H9 (cell line): ENCODE data around the gene CPEB2. TPM values are rescaled to one million over a fixed set of nuclear protein-coding genes. Genes with fewer than 3 reads are reported as not detected.

Experiments used
- DNase-seq: peaks from one replicate; pipeline ENCODE4 v3.0.0-alpha.2; 2017
- H2AFZ ChIP-seq: one replicate; pipeline ENCODE4 v1.6.1; 2013; ENCODE audit warnings: mild to moderate bottlenecking, low read length, control low read depth, moderate library complexity
- H2AK5ac ChIP-seq: 2 replicates; pipeline ENCODE4 v1.6.1; 2013; ENCODE audit warnings: low read length, control low read depth, mixed read lengths; ENCODE audit not compliant: insufficient read length
- H2BK120ac ChIP-seq: one replicate; pipeline ENCODE4 v1.6.1; 2013; ENCODE audit warnings: low read depth, mild to moderate bottlenecking, low read length, control low read depth, inconsistent platforms; ENCODE audit not compliant: poor library complexity, severe bottlenecking
- H2BK12ac ChIP-seq: 2 replicates; pipeline ENCODE4 v1.6.1; 2013; ENCODE audit warnings: low read length, control low read depth, mixed read lengths, low read depth; ENCODE audit not compliant: insufficient read length
- H2BK15ac ChIP-seq: 2 replicates; pipeline ENCODE4 v1.6.1; 2013; ENCODE audit warnings: low read depth, low read length, control low read depth
- H2BK20ac ChIP-seq: one replicate; pipeline ENCODE4 v1.6.1; 2013; ENCODE audit warnings: low read depth, mild to moderate bottlenecking, low read length, control low read depth, inconsistent platforms; ENCODE audit not compliant: poor library complexity, severe bottlenecking
- H2BK5ac ChIP-seq: 2 replicates; pipeline ENCODE4 v1.6.1; 2013; ENCODE audit warnings: low read length, control low read depth, mixed read lengths; ENCODE audit not compliant: insufficient read length
- H3K14ac ChIP-seq: 2 replicates; pipeline ENCODE4 v1.6.1; 2013; ENCODE audit warnings: low read length, control low read depth; ENCODE audit not compliant: insufficient read depth
- H3K18ac ChIP-seq: 2 replicates; pipeline ENCODE4 v1.6.1; 2013; ENCODE audit warnings: low read depth, mild to moderate bottlenecking, mixed read lengths, low read length, control low read depth; ENCODE audit not compliant: insufficient read length
- H3K23ac ChIP-seq: 2 replicates; pipeline ENCODE4 v1.6.1; 2013; ENCODE audit warnings: low read length, control low read depth, mixed read lengths, low read depth; ENCODE audit not compliant: insufficient read length
- H3K23me2 ChIP-seq: 2 replicates; pipeline ENCODE4 v1.6.1; 2013; ENCODE audit warnings: low read depth, mild to moderate bottlenecking, mixed read lengths, low read length, control low read depth; ENCODE audit not compliant: insufficient read length, poor library complexity, severe bottlenecking
- H3K27ac ChIP-seq: 2 replicates; pipeline ENCODE4 v1.5.1; 2013; ENCODE audit warnings: low read length, control low read depth, mixed read lengths, low read depth; ENCODE audit not compliant: insufficient read length
- H3K27me3 ChIP-seq: 2 replicates; pipeline ENCODE4 v1.6.1; 2013; ENCODE audit warnings: low read length, control low read depth, inconsistent platforms; ENCODE audit not compliant: insufficient read depth
- H3K4ac ChIP-seq: 2 replicates; pipeline ENCODE4 v1.6.1; 2013; ENCODE audit warnings: low read depth, mild to moderate bottlenecking, control low read depth, inconsistent platforms, low read length, moderate library complexity
- H3K4me1 ChIP-seq: 2 replicates; pipeline ENCODE4 v1.6.1; 2013; ENCODE audit warnings: low read length, control low read depth, inconsistent platforms; ENCODE audit not compliant: insufficient read depth
- H3K4me2 ChIP-seq: 2 replicates; pipeline ENCODE4 v1.6.1; 2013; ENCODE audit warnings: low read length, control low read depth, mixed read lengths; ENCODE audit not compliant: insufficient read length, insufficient read depth
- H3K56ac ChIP-seq: 2 replicates; pipeline ENCODE4 v1.6.1; 2013; ENCODE audit warnings: low read depth, mild to moderate bottlenecking, mixed read lengths, low read length, control low read depth; ENCODE audit not compliant: insufficient read length
- H3K79me1 ChIP-seq: 2 replicates; pipeline ENCODE4 v1.6.1; 2013; ENCODE audit warnings: low read depth, mild to moderate bottlenecking, moderate library complexity, low read length, control low read depth, inconsistent platforms; ENCODE audit not compliant: insufficient read depth, poor library complexity, severe bottlenecking
- H3K79me2 ChIP-seq: 2 replicates; pipeline ENCODE4 v1.6.1; 2013; ENCODE audit warnings: low read length, control low read depth, inconsistent platforms; ENCODE audit not compliant: insufficient read depth
- H3K9ac ChIP-seq: 2 replicates; pipeline ENCODE4 v1.6.1; 2013; ENCODE audit warnings: low read length, control low read depth, mixed read lengths; ENCODE audit not compliant: insufficient read length; ENCODE audit errors: extremely low read depth
- H3K9me3 ChIP-seq: one replicate; pipeline ENCODE4 v1.6.1; 2013; ENCODE audit warnings: low read depth, low read length, inconsistent platforms; ENCODE audit not compliant: control insufficient read depth
- H3T11ph ChIP-seq: one replicate; pipeline ENCODE4 v1.6.1; 2013; ENCODE audit warnings: mild to moderate bottlenecking, low read length, control low read depth, inconsistent platforms
- H4K20me1 ChIP-seq: one replicate; pipeline ENCODE4 v1.6.1; 2013; ENCODE audit not compliant: control insufficient read depth, insufficient read length, insufficient read depth
- H4K5ac ChIP-seq: 2 replicates; pipeline ENCODE4 v1.6.1; 2013; ENCODE audit warnings: low read depth, mild to moderate bottlenecking, mixed read lengths, low read length, control low read depth; ENCODE audit not compliant: insufficient read length
- H4K8ac ChIP-seq: replicated peaks from 2 replicates; pipeline ENCODE4 v1.6.1; 2013; ENCODE audit warnings: low read length, control low read depth, mixed read lengths, low read depth; ENCODE audit not compliant: insufficient read length
- H4K91ac ChIP-seq: 2 replicates; pipeline ENCODE4 v1.6.1; 2013; ENCODE audit warnings: low read depth, mild to moderate bottlenecking, moderate library complexity, mixed read lengths, low read length, control low read depth; ENCODE audit not compliant: insufficient read length
- H3K27ac Mint-ChIP-seq, 3 experiments: 2 replicates in 2 of 3; 3 replicates in 1 of 3; pipeline ENCODE4 v1.8.0; 2020 to 2021; ENCODE audit warnings: mixed read lengths in 3 of 3, mild to moderate bottlenecking in 1 of 3, moderate library complexity in 1 of 3
- H3K27me3 Mint-ChIP-seq: 2 replicates; pipeline ENCODE4 v1.8.0; 2021; ENCODE audit warnings: low read depth, mild to moderate bottlenecking, moderate library complexity, mixed read lengths
- H3K36me3 Mint-ChIP-seq, 3 experiments: 2 replicates in 2 of 3; 3 replicates in 1 of 3; pipeline ENCODE4 v1.8.0; 2020 to 2021; ENCODE audit warnings: low read depth in 3 of 3, mixed read lengths in 3 of 3; ENCODE audit not compliant: insufficient read depth in 1 of 3
- H3K4me1 Mint-ChIP-seq, 2 experiments: 2 replicates each; pipeline ENCODE4 v1.8.0; 2020; ENCODE audit warnings: mixed read lengths in 2 of 2
- H3K4me3 Mint-ChIP-seq, 2 experiments: 2 replicates in 1 of 2; 3 replicates in 1 of 2; pipeline ENCODE4 v1.8.0; 2020 to 2021; ENCODE audit warnings: mild to moderate bottlenecking in 2 of 2, mixed read lengths in 2 of 2, moderate library complexity in 1 of 2
- H3K9me3 Mint-ChIP-seq, 2 experiments: 2 replicates in 1 of 2; 3 replicates in 1 of 2; pipeline ENCODE4 v1.8.0; 2020; ENCODE audit warnings: mild to moderate bottlenecking in 2 of 2, mixed read lengths in 2 of 2, moderate library complexity in 1 of 2
- CTCF ChIP-seq: fragments of 200-600 bp; sonication (generic); conservative IDR thresholded peaks from 3 replicates; pipeline ENCODE4 v1.8.0; 2021; ENCODE audit warnings: antibody characterized with exemption, mild to moderate bottlenecking
- WGBS: extraction: QIAGEN DNeasy Blood & Tissue Kit; methylation state at CpG from one replicate; pipeline ENCODE4 v1.1.7; 2013; ENCODE audit warnings: missing lambda C conversion rate, low lambda C conversion rate, mixed read lengths; ENCODE audit not compliant: insufficient read length; ENCODE audit errors: extremely low coverage; 5-methylcytosine and 5-hydroxymethylcytosine counted together
- total RNA-seq: library from RNA; stranded (reverse); gene quantifications from 2 replicates; pipeline ENCODE4 v1.2.1, GENCODE V29; 2021

The CPEB2 gene
- total RNA-seq, 1 experiment from 2014 or later: 1.8 TPM

DNA sequence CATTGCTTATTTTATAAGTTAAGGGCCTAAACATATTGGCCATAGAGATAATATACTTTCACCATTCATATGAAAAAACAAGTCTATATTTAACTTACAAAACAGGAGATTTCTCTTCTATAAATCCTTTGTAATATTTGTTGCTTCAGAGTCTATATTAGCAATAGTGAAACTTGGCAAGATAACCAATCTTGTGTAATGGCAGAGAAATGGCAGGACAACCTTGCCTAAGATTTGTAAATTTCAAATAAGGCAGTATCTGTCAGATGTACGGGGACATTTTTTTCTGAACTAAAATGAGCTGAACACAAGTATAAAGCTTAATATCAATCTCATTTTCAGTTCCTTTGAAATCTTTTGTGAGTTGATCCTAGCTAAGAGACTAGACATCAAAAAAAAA lies 17.8 kb upstream of the CPEB2 start:
- Histone ChIP-seq H3K4ac (no peak overlapping the region), H3K18ac (no peak overlapping the region), H3K79me1 (no peaks in the 10 kb centered on the region), H3T11ph (no peak overlapping the region), H2AK5ac (no peak overlapping the region), H2BK20ac (no peak overlapping the region), H3K27me3 (no peaks in the 10 kb centered on the region), H2BK12ac (no peak overlapping the region), H4K20me1 (no peaks in the 10 kb centered on the region), H3K4me2 (no peak overlapping the region), H3K27ac (no peak overlapping the region), H2BK5ac (no peak overlapping the region), H2AFZ (no peak overlapping the region), H3K14ac (no peak overlapping the region), H3K79me2 (no peaks in the 10 kb centered on the region), H3K23me2 (no peaks in the 10 kb centered on the region), H4K5ac (no peak overlapping the region), H3K4me1 (no peaks in the 10 kb centered on the region), H3K56ac (no peak overlapping the region), H2BK15ac (no peak overlapping the region), H3K9ac (no peak overlapping the region), H3K23ac (no peak overlapping the region), H4K8ac (no peak overlapping the region), H2BK120ac (no peak overlapping the region), H4K91ac (no peak overlapping the region), H3K9me3 (no peaks in the 10 kb centered on the region)
- no peak overlapping the region for H3K4me3 Mint-ChIP-seq
- no peak overlapping the region for H3K27ac Mint-ChIP-seq
- peaks cover 3 to 4% of the 10 kb centered on the region in 2 experiments for H3K4me1 Mint-ChIP-seq
- peaks cover 2% of the 10 kb centered on the region; the same call in 1 of the 2 replicates for H3K27me3 Mint-ChIP-seq
- H3K9me3 Mint-ChIP-seq: no peaks in the 10 kb centered on the region
- no peak for DNase-seq
- no peaks in the 10 kb centered on the region for H3K36me3 Mint-ChIP-seq
- WGBS: no CpG with 5 or more reads among the region's 1 CpG
- TF ChIP-seq CTCF: no peak
